GM21528 (cell line): Measurements from ENCODE around the gene UBE2D2.
"Not testable (repeated sequence)": the region's sequence is repeated elsewhere in the genome, so short reads cannot be mapped to it uniquely, and the experiment has no call there.

Source experiments
- ATAC-seq: cut with Tn5 transposase; IDR thresholded peaks from one replicate; pipeline ENCODE4 v1.9.1; 2021; ENCODE audit warnings: mild to moderate bottlenecking, moderate library complexity; ENCODE audit not compliant: unreplicated experiment, low FRiP score

Gene UBE2D2

GRCh38 chr5:139578325-139578724 is 17.2 kb downstream of the UBE2D2 start:
- no peak for ATAC-seq

GRCh38 chr5:139582181-139582580 is 21.0 kb downstream of the UBE2D2 start:
- ATAC-seq: not testable (repeated sequence)

GRCh38 chr5:139584137-139584536 is 23.0 kb downstream of the UBE2D2 start:
- ATAC-seq: no peak

- not testable (repeated sequence) for ATAC-seq
Measured at GRCh38 chr5:139588116-139588515, 27.0 kb downstream of the UBE2D2 start.

- ATAC-seq: no peak
Measured at GRCh38 chr5:139588962-139589361, 27.8 kb downstream of the UBE2D2 start.

- no peak for ATAC-seq
Measured at GRCh38 chr5:139592289-139592688, 31.1 kb downstream of the UBE2D2 start.

- not testable (repeated sequence) for ATAC-seq
Measured at GRCh38 chr5:139593076-139593475, 31.9 kb downstream of the UBE2D2 start.

GRCh38 chr5:139593716-139594319 is 32.7 kb downstream of the UBE2D2 start:
- ATAC-seq: no peak

GRCh38 chr5:139597134-139597533 is 36.0 kb downstream of the UBE2D2 start:
- no peak for ATAC-seq

- ATAC-seq: not testable (repeated sequence)
Measured at GRCh38 chr5:139598601-139598965, 37.4 kb downstream of the UBE2D2 start.

GRCh38 chr5:139600336-139600949 is 39.3 kb downstream of the UBE2D2 start:
- ATAC-seq: no peak

GRCh38 chr5:139601429-139601828 is 40.3 kb downstream of the UBE2D2 start:
- no peak for ATAC-seq

GRCh38 chr5:139601948-139602347 is 40.8 kb downstream of the UBE2D2 start:
- not testable (repeated sequence) for ATAC-seq

GRCh38 chr5:139605887-139606286 is 44.7 kb downstream of the UBE2D2 start:
- ATAC-seq: no peak

GRCh38 chr5:139611703-139612584 is 50.8 kb downstream of the UBE2D2 start:
- no peak for ATAC-seq

- ATAC-seq: no peak
Measured at GRCh38 chr5:139619861-139620260, 58.7 kb downstream of the UBE2D2 start.

GRCh38 chr5:139625398-139625797 is 64.3 kb downstream of the UBE2D2 start:
- not testable (repeated sequence) for ATAC-seq

- ATAC-seq: no peak
Measured at GRCh38 chr5:139630855-139631254, 69.7 kb downstream of the UBE2D2 start.

- ATAC-seq: no peak
Measured at GRCh38 chr5:139631520-139632165, 70.5 kb downstream of the UBE2D2 start.

GRCh38 chr5:139633295-139634027 is 72.3 kb downstream of the UBE2D2 start:
- no peak for ATAC-seq
